Astrocyte of the spinal cord (primary cell): Measurements from ENCODE around the gene ATF7.

Experiments used
- DNase-seq: peaks from one replicate; pipeline ENCODE4 v3.0.0; 2011; ENCODE audit warnings: low read depth, low spot score
- H3K4me3 ChIP-seq: 2 replicates; pipeline ENCODE4 v1.5.1; 2011; ENCODE audit warnings: low read depth, mild to moderate bottlenecking, low read length, moderate library complexity
- in situ Hi-C: cut with HindIII; loops from 2 replicates; pipeline ENCODE4 v1.10.0; 2017; ENCODE audit warnings: low sequenced_read_pairs
- TF ChIP-seq, protein P1 (sequence below): IDR thresholded peaks from 2 replicates; pipeline ENCODE4 v1.5.1; 2012; ENCODE audit warnings: low read depth, mild to moderate bottlenecking, low read length, inconsistent platforms

The ATF7 gene

GRCh38 chr12:53539526-53539925, 86.7 kb downstream of the ATF7 start:
- no peak for DNase-seq
- in situ Hi-C loops, result no loop called here
- no peak overlapping the region for H3K4me3 ChIP-seq
- TF ChIP-seq, protein P1, sequence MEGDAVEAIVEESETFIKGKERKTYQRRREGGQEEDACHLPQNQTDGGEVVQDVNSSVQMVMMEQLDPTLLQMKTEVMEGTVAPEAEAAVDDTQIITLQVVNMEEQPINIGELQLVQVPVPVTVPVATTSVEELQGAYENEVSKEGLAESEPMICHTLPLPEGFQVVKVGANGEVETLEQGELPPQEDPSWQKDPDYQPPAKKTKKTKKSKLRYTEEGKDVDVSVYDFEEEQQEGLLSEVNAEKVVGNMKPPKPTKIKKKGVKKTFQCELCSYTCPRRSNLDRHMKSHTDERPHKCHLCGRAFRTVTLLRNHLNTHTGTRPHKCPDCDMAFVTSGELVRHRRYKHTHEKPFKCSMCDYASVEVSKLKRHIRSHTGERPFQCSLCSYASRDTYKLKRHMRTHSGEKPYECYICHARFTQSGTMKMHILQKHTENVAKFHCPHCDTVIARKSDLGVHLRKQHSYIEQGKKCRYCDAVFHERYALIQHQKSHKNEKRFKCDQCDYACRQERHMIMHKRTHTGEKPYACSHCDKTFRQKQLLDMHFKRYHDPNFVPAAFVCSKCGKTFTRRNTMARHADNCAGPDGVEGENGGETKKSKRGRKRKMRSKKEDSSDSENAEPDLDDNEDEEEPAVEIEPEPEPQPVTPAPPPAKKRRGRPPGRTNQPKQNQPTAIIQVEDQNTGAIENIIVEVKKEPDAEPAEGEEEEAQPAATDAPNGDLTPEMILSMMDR, result no peak

DNA sequence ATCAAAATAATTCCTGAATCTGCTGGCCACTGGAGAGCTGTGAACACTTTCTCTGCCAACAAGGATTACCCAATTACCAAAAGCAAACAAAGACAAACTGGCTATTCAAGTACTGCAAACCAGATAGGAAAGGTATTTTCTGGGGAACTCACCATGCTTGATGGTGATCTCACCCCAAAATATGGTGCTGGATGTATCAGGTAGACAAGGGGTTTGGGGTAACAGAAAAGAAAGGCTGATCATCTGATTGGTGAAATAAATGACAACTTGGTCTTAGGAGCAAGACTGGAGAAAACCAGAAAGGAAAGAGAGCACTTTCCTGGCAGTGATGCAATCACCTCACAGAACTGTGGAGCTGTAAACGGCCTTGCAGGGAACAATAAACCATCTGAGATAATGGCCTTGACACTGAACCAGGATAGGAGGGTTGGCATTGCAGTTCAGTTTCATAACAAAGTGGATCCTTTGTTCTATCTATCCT, 87.9 kb downstream of the ATF7 start:
- TF ChIP-seq, protein P1, result no peak
- in situ Hi-C loops, result no loop called here
- H3K4me3 ChIP-seq, result no peak overlapping the region
- peak; percentile 56 for DNase-seq

DNA sequence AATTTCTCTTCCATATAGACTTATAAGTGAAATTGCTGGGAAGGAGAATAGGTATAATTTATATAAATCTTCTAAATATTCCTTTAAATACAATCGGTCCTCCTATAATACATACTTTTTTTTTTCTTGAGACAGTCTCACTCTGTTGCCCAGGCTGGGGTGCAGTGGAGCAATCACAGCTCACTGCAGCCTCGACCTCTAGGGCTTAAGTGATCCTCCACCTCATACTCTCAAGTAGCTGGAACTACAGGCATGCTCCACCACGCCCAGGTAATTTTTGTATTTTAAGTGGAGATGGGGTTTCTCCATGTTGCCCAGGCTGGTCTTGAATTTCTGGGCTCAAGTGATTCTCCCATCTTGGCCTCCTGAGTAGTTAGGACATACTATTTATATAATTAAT, 89.2 kb downstream of the ATF7 start:
- no peak for DNase-seq
- in situ Hi-C loops, result no loop called here
- TF ChIP-seq, protein P1, result no peak
- no peak overlapping the region for H3K4me3 ChIP-seq

- H3K4me3 ChIP-seq, result no peak overlapping the region
- DNase-seq, result no peak
- TF ChIP-seq, protein P1, result no peak
- in situ Hi-C loops, result no loop called here
Observed at GRCh38 chr12:53533471-53533870, 92.7 kb downstream of the ATF7 start.

- TF ChIP-seq, protein P1, result no peak
- in situ Hi-C loops, result no loop called here
- no peak for DNase-seq
- no peak overlapping the region for H3K4me3 ChIP-seq
Observed at GRCh38 chr12:53532524-53533445, 93.4 kb downstream of the ATF7 start.

GRCh38 chr12:53532021-53532420, 94.2 kb downstream of the ATF7 start:
- DNase-seq, result no peak
- in situ Hi-C loops, result no loop called here
- TF ChIP-seq, protein P1, result no peak
- no peak overlapping the region for H3K4me3 ChIP-seq
